Liver (tissue), 3 donors: ENCODE measurements around the gene ENPP3.

Experiments
- EGR1 ChIP-seq, 2 donors: IDR thresholded peaks; 2 replicates each; pipeline ENCODE4 v1.6.1; 2016 to 2018; ENCODE audit warnings: antibody characterized with exemption in 2 of 2, low read depth in 2 of 2
- JUND ChIP-seq, 2 donors: IDR thresholded peaks; 2 replicates each; pipeline ENCODE4 v1.6.1; 2016; ENCODE audit warnings: antibody characterized with exemption in 2 of 2
- RAD21 ChIP-seq, 2 donors: IDR thresholded peaks; 2 replicates each; pipeline ENCODE4 v1.6.1; 2016; ENCODE audit warnings: antibody characterized with exemption in 2 of 2, mild to moderate bottlenecking in 2 of 2
- RXRA ChIP-seq, 2 donors: IDR thresholded peaks; 2 replicates each; pipeline ENCODE4 v1.6.1; 2017 to 2018; ENCODE audit warnings: antibody characterized with exemption in 2 of 2, mild to moderate bottlenecking in 1 of 2
- SP1 ChIP-seq: IDR thresholded peaks from 2 replicates; pipeline ENCODE4 v1.6.1; 2018; ENCODE audit warnings: antibody characterized with exemption, mild to moderate bottlenecking
- YY1 ChIP-seq: IDR thresholded peaks from 2 replicates; pipeline ENCODE4 v1.6.1; 2016; ENCODE audit warnings: antibody characterized with exemption, mild to moderate bottlenecking
- TF ChIP-seq, protein P1 (sequence below): fragments of 150-350 bp; IDR thresholded peaks from 2 replicates; pipeline ENCODE4 v1.5.1; 2017; ENCODE audit warnings: improper control_type of control experiment, low read depth, low read length; ENCODE audit not compliant: missing input control
- TF ChIP-seq, protein P2 (sequence below): IDR thresholded peaks from 2 replicates; pipeline ENCODE4 v1.6.1; 2016; ENCODE audit warnings: antibody characterized with exemption
- TF ChIP-seq, protein P3 (sequence below): IDR thresholded peaks from 2 replicates; pipeline ENCODE4 v1.6.1; 2016; ENCODE audit warnings: antibody characterized with exemption, mild to moderate bottlenecking
- donor health status: healthy.
- donor health status: healthy.

DNA sequence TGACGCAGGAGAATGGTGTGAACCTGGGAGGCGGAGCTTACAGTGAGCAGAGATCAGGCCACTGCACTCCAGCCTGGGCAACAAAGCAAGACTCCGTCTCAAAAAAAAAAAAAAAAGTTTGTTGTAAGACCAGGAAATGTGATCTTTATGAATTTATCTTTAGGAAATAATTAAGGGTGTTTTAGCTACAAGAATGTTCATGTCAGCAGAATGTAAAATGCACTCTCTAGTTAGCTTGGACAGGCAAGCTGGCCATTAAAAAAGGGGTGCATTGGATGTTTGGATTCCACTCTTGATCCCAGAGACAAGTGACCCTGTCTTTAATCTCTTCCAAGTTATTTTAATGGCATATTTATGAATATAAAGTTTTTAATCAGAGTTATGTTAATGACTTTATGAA, 19.6 kb downstream of the ENPP3 start:
- TF ChIP-seq, protein P1, sequence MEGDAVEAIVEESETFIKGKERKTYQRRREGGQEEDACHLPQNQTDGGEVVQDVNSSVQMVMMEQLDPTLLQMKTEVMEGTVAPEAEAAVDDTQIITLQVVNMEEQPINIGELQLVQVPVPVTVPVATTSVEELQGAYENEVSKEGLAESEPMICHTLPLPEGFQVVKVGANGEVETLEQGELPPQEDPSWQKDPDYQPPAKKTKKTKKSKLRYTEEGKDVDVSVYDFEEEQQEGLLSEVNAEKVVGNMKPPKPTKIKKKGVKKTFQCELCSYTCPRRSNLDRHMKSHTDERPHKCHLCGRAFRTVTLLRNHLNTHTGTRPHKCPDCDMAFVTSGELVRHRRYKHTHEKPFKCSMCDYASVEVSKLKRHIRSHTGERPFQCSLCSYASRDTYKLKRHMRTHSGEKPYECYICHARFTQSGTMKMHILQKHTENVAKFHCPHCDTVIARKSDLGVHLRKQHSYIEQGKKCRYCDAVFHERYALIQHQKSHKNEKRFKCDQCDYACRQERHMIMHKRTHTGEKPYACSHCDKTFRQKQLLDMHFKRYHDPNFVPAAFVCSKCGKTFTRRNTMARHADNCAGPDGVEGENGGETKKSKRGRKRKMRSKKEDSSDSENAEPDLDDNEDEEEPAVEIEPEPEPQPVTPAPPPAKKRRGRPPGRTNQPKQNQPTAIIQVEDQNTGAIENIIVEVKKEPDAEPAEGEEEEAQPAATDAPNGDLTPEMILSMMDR = no peak
- TF ChIP-seq SP1 = no peak
- no peak for TF ChIP-seq JUND (IDR thresholded peaks at IDR 0.05)
- no peak for TF ChIP-seq EGR1 (IDR thresholded peaks at IDR 0.05; ENCODE audit: low read depth in 2 of 2)
- no peak for TF ChIP-seq RAD21 (IDR thresholded peaks at IDR 0.05)
- TF ChIP-seq, protein P2, sequence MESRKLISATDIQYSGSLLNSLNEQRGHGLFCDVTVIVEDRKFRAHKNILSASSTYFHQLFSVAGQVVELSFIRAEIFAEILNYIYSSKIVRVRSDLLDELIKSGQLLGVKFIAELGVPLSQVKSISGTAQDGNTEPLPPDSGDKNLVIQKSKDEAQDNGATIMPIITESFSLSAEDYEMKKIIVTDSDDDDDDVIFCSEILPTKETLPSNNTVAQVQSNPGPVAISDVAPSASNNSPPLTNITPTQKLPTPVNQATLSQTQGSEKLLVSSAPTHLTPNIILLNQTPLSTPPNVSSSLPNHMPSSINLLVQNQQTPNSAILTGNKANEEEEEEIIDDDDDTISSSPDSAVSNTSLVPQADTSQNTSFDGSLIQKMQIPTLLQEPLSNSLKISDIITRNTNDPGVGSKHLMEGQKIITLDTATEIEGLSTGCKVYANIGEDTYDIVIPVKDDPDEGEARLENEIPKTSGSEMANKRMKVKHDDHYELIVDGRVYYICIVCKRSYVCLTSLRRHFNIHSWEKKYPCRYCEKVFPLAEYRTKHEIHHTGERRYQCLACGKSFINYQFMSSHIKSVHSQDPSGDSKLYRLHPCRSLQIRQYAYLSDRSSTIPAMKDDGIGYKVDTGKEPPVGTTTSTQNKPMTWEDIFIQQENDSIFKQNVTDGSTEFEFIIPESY = no peak
- no peak for TF ChIP-seq RXRA (IDR thresholded peaks at IDR 0.05)
- TF ChIP-seq, protein P3, sequence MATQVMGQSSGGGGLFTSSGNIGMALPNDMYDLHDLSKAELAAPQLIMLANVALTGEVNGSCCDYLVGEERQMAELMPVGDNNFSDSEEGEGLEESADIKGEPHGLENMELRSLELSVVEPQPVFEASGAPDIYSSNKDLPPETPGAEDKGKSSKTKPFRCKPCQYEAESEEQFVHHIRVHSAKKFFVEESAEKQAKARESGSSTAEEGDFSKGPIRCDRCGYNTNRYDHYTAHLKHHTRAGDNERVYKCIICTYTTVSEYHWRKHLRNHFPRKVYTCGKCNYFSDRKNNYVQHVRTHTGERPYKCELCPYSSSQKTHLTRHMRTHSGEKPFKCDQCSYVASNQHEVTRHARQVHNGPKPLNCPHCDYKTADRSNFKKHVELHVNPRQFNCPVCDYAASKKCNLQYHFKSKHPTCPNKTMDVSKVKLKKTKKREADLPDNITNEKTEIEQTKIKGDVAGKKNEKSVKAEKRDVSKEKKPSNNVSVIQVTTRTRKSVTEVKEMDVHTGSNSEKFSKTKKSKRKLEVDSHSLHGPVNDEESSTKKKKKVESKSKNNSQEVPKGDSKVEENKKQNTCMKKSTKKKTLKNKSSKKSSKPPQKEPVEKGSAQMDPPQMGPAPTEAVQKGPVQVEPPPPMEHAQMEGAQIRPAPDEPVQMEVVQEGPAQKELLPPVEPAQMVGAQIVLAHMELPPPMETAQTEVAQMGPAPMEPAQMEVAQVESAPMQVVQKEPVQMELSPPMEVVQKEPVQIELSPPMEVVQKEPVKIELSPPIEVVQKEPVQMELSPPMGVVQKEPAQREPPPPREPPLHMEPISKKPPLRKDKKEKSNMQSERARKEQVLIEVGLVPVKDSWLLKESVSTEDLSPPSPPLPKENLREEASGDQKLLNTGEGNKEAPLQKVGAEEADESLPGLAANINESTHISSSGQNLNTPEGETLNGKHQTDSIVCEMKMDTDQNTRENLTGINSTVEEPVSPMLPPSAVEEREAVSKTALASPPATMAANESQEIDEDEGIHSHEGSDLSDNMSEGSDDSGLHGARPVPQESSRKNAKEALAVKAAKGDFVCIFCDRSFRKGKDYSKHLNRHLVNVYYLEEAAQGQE = no peak
- TF ChIP-seq YY1 = no peak
